Right renal pelvis (tissue), 4 donors: ENCODE measurements around the gene KIF5B. TPM values are rescaled to one million over a fixed set of nuclear protein-coding genes. Genes with fewer than 3 reads are reported as not detected.
"Not testable (repeated sequence)": the region's sequence is repeated elsewhere in the genome, so short reads cannot be mapped to it uniquely, and the experiment has no call there.

Source experiments
- DNase-seq, 4 donors: peaks; one replicate each; pipeline ENCODE4 v3.0.0-alpha.2; 2013; ENCODE audit warnings: low read depth in 4 of 4, low spot score in 3 of 4, missing footprints in 1 of 4
- polyA plus RNA-seq, 4 donors: library from polyadenylated mRNA; unstranded; fragments of 120-200 nt; gene quantifications; one replicate each; pipeline ENCODE4 v1.2.1, GENCODE V29; 2013; ENCODE audit not compliant: insufficient read length in 4 of 4

KIF5B gene
- polyA plus RNA-seq = 100 to 1,000 TPM; 129 to 159 (median 148) TPM

DNA sequence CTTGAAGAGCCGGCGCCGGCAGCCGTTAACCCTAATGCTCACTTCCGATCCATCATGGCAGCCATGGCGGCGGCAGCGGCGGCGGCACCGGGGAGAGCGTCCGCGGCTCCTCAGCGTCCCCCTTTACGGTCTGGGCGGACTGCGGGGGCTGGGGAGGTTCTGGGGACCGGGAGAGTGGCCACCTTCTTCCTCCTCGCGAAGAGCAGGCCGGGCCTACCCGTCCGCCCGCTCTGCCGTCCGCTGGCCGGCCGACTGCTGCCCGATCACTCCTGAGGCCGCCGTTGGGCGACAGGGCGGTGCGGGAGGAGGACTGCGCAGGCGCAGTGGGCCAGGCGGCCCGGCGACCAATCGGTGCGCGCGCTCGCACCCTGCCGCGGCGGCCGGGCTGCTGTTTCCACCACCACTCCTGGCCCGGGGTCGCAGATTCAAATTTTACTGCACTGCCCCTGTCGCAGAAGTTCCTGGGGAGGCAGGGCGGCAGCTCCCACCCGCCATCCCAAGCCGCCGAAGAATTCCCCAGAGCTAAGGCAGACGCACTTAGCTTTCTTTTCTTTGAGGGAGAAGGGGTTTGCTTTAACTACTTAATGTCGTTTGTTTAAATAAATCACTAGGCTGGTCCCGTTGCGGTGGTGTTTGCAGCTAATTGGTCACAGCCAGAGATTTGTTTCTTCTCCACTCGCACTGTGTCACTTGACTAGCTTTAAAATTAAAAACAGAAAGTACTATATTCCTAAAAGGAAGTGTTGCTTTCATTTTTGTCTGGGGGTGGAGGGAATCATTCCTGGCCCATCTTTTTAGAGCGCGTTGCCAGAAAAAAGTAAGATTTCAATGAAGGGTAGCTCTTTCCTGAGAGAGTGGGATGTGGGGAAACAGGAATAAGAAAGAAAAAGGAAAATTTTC, at the start of gene KIF5B:
Gene KIF5B (minus strand): TSS at position 290 of the 900 bp plus-strand sequence. CDS start 452 bp downstream, outside the sequence.
- DNase-seq = peak; percentile 71 to 87 (median 81)

DNA sequence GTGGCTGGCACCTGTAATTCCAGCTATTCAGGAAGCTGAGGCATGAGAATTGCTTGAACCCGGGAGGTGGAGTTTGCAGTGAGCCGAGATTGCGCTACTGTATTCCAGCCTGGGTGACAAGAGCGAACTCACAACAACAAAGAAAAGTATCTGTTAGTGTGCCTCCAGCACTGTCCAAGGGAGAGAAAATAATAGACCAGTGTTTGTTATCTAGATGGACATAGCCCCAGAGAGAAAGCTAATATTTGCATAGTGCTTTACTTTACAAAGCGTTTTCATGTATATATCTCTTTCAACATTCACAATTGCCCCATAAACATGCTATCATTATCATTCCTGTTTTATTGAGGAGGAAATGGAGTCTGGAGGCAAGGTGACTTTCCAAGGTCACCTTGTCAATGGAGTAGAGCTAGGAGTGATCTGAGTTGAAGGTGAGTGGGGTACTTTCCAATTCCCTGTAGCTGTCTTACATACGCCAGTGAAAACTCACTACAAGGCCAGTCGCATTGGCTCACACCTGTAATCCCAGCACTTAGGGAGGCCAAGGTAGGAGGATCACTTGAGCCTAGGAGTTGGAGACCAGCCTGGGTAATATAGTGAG, 49.7 kb upstream of the KIF5B start:
- DNase-seq = no peak

DNA sequence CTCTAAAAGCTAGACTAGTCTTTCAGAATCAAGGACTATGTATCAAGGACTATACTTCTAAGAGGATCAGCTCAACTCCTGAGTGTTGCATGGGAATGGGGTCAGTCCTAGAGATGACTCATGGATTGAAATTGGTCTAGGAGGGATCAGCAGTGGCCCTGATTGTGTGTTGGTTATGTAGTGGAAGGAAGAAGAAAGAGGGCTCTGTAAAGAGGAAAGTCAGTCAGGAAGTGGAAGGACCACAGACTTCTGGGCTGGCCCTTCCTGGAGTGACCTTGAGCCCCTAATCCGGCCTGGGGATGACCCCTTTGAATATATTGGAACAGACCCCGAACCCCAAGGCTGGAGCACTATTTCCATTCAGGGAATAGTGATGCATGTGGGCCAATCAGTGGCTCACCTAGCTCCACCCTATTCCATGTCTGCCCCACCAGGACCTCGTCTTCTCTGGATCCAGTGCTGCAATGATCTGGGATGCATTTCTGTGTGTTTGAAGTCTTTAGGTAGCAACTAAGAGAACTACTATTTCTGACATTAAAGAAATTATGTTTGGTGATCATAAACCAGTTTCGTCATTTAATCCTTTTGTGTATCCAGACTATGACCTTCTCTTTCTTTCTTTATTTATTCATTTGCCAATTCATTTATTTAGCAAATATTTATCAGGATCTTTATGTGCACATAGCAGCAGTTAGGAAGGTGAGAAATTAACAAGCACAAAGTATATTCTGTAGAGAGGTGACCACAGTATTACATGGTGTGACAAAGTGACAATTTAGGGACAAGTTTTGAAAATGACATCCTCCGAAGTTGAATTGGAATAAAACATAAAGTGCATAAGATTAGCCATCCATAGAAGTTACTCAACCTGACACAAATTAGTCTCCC, 48.6 kb upstream of the KIF5B start:
- no peak for DNase-seq

DNA sequence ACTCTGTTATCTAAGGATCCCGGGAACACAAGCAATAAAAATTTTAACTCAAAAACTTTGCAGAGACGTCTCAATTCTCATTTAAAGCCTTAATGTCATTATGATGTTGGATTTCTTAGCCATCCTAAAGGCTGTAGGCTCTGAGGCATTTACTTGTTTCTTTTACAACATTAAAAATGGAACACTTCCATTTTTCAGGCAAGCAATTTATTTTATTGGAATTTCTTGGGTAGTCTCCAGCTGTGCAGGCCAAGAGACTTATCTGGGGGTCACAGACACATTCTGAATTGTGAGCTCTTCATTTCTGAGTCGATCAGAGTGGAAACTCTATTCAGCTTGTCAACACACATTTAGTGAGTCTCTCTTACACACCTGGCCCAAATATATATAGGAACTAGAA, 48.0 kb upstream of the KIF5B start:
- no peak for DNase-seq

DNA sequence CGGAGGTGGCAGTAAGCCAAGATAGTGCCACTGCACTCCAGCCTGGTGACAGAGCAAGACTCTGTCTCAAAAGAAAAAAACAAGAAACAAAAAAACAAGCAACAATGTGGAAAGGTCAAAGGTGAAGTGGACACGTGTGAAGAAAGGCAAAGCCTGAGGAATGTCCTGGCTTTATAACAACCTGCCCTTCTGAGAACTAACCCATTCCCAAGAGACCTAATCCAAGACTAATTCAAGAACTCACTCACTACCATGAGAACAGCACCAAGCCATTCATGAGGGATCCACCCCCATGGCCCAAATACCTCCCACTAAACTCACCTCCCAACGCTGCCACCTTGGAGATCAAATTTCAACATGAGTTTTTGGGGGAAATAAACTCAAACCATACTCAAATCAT, 47.5 kb upstream of the KIF5B start:
- DNase-seq = no peak

DNA sequence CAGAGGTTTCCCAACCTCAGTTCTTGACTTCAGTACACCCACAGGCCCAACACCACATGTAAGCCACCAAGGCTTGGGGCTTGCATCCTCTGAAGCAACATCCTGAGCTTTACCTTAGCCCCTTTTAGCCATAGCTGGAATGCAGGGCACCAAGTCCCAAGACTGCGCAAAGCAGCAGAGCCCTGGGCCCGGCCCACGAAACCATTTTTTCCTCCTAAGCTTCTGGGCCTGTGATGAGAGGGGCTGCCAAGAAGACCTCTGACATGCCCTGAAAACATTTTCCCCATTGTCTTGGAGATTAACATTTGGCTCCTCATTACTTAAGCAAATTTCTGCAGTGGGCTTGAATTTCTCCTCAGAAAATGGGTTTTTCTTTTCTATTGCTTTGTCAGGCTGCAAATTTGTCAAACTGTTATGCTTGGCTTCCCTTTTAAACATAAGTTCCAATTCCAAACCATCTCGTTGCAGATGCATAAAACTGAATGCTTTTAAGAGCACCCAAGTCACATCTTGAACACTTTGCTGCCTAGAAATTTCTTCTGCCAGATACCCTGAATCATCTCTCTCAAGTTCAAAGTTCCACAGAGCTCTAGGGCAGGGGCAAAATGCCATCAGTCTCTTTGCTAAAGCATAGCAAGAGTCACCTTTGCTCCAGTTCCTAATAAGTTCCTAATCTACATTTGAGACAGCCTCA, 42.5 kb upstream of the KIF5B start:
- DNase-seq = not testable (repeated sequence)

DNA sequence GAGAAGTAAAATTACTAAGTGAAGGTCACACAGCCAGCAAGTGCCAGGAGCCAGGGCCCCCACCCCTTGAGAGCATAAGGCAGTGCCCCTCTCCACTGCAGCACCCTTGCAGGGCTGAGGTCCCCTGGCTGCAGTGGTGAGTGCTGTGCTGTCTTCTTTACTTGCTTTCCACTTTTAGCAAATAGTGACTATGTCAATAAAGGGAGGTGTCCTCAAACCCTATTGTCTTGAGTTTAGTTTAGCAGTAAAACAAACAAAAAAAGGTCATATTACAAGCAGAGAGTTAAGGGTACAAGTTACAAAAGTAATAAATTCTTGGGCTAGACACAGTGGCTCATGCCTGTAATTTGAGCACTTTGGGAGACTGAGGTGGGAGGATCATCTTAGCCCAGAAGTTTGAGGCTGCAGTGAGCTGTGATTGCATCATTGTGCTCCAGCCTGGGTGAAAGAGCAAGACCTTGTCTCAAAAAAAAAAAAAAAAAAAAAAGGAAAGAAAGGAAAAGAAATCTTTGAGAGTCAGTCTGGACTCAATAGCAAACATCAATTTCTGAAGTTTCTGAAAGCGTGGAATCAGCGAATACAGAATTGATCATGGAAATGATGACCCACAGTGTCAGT, 39.0 kb upstream of the KIF5B start:
- DNase-seq = no peak

DNA sequence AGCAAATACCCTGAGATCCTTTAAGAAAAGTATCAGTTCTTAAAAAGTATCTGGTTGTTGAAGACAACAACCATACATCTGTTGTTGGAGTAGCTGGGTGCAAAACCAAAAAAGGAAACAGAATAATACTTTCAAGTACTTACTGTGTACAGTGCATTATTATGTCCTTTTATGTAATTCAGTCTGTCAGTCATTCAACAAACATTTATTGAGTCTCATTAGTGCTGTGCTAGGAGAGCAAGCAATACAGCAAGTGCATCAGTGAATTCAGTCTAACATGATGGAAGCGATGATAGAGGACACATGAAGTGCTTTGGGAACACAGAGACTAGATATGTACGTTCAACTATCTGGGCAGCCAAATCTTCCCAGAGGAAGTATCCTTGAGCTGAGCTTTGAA, 37.4 kb upstream of the KIF5B start:
- no peak for DNase-seq

DNA sequence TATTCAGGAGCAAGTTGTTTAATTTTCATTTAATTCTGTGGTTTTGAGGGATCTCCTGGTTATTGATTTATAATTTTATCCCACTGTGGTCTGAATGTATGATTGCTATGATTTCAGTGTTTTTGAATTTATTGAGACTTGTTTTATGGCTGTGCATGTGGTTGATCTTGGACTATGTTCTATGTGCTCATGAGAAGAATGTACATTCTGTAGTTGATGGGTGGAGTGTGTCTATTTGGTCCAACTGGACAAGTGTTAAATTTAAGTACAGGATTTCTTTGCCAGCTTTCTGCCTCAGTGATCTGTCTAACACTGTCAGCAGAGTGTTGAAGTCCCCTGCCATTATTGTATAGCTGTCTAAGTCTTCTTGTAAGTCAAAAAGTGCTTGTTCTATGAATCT, 34.8 kb upstream of the KIF5B start:
- no peak for DNase-seq

DNA sequence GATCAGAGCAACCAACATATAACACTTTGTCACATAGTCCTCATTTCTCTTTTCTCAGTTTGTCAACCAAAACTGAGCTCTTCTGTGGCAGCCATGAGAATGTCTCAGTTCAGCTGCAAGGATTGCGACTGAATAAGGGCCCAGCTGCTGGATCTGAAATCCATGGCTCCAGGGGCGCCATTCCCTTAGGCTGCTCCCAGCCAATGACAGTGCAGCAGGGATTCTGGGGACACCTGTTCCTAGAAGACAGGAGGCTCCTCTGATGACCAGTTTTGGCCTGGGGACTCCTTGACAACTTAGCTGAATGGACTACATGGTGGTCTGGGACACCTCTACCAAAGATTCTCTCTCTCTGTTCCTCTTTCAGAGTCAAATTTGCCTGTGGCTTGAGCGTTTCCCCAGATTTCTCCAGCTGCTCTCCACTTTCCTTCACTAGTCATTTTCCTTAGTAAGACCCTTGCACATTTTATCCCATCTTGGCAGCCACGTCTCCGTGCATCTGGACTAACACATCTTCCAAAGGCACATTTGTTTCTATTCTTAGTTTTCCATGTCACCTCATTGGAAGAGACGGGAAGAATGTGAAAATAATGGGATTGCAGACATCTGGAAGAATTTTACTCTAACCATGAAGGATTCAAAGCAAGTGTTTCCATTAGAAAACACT, 28.1 kb upstream of the KIF5B start:
- DNase-seq = no peak

DNA sequence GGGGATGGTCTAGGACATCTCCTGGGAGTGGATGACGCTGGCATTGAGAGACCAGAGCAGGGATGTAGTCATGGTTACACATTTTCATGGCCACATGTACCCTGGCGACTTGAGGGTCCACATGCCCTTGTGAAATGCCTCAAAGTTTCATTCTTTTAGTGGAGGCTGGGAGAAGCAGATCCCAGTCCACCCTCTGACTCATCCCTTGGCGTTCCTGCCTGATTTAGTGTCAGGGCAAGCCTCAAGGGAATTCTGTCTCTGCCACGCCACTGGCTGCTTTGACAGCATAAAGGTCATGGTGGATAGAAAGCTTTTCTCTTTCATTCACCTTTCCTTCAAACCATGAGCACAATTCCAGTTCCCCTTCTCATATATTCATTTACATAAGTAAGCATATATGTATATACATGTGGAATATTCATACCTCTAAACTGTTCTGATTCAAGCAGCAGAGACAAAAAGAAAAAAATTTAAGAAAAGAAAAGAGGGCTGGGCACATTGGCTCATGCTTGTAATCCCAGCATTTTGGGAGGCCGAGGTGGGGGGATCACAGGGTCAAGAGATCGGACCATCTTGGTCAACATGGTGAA, 21.8 kb upstream of the KIF5B start:
- DNase-seq = no peak

DNA sequence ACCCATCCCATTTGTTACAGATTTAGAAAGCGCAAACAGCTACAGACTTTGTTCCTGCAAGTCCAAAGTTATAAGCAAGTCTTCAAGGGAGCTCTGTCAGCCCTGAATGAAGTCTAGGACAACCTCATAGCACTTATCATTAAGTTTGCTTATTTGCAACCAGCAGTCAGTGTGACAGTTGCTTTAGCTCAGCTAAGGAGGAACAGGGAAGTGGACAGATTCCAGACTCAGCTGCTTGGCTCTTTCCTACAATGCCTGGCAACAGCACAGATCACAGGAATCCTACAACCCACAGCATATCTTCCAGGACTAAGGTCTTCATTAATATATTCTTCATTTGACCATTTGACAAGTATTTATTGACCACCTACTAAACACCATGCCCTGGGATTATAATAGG, 17.4 kb upstream of the KIF5B start:
- no peak for DNase-seq

DNA sequence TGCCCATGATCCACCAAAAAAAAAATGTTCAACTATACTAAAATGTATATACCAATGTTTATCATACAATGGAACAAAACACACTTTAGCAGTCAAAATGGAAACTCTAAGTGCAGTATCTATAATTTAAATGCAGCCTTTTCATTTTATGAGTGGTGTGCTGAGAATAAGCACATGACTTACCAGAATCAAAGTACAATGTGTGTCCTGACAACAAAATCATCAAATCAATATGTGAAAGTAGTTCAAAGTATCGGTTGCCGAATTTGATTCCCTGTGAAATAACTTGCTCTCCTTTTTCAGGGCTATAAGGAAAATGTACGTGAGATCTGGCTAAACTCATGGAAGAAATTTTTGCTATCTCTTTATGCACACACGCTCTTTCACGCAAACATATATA, 16.9 kb upstream of the KIF5B start:
- DNase-seq = no peak

DNA sequence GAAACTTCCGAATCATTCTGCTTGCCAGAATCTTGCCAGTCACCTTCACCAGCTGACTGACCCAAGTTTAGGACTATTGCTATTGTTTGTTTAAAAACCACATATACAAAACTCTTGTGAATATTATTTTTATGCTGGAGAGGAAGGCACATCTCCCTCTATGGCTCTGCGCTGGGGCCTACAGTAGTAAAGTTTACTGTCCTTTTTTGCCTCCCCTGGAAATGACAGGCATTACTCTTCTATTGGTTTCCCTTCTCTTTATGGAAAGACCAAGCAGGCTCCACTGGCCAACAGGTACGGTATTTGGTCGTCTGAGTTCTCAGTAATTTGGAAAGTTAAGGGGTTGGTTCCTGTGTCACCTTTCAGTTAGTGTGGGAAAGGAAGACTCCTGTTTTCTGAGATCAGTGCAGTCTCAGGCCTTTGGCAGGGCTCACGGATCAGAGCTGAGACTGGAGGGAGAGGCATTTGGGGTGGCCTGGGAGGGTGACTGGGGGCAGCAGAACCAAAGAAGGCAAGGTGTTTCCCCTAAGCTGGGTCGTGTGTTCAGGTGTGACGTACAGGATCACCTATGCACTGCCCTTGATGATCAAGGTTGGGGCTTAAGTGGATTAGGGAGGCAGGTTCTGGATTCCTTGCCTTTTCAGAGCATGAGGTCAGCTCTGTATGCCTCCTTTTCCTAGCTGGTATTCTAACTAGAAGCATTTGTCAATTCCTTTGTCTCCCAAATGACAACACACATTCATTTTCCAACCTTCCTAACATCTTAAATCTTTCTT, 16.0 kb upstream of the KIF5B start:
- no peak for DNase-seq

DNA sequence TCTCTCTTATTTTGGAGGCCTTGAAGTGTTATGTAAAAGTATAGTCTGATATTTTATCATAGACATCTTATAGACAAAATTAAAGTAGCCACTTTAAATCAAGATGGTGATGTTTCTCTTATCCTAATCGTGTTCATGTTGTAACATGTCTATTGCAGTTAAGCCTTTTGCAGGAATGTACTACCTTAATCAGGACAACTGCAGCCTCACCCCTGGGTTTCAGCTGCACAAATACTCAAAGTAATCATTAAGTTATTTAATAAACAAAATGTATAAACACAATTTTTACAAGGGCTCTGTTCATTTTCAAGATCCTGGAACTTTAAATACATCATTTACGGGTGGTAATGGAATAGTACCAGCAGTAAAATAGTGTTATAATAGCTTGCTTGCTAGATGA, 14.4 kb upstream of the KIF5B start:
- no peak for DNase-seq

DNA sequence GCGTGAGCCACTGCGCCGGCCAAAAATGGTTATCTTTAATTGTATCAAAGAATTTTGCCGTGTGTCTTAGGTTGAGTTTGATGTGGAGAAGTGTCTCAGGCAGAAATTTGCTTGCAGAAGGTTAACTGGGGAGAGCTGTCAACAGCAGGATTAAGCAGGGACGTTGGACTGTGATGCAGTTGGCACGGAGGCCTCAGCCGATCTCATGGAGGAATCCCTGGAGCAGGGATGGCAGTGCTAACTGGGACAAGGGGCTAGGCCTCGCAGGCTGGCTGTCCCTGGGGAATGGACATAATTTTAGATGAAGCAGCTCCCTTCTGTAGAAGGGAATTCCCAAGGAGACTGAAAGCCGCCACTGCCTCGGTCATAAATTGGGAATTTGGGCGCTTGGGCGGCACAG, 12.3 kb upstream of the KIF5B start:
- DNase-seq = no peak

DNA sequence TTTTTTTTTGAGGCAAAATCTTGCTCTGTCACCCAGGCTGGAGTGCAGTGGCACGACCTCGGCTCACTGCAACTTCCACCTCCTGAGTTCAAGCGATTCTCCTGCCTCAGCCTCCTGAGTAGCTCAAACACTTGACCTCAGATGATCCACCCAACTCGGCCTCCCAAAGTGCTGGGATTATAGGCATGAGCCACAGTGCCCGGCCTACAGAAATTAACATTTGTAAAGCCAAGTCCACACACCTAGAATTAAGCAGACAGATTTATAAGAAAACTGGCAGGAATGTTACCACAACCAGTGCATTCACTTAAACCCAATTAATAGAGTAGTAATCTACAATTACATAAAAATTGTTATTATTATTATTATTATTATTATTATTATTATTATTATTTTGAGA, 11.7 kb upstream of the KIF5B start:
- not testable (repeated sequence) for DNase-seq

DNA sequence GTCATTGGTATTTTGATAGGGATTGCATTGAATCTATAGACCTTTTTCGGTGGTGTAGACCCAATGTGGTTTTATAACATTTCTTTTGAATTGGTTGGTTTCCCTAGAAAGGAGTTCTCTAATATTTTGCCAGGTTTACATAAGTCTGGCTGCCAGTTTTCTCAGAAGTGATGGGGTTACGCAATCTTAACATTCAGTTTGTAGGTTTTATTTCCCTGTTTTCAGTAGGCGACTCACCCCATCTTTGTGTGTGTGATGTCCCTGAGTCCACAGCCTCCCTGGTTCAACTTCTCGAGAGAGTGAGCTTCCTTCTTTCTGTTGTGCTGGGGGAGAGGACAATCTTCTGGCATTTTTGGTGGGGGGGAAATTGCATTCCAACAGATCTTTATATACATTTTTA, 9.6 kb upstream of the KIF5B start:
- no peak for DNase-seq
